Activated CD4-positive, alpha-beta T cell treated with anti-CD3 and anti-CD28 coated beads for 36 hours (primary cell): ENCODE results near the gene ATG10. TPM values are rescaled to one million over a fixed set of nuclear protein-coding genes. Genes with fewer than 3 reads are reported as not detected.
"Not testable (repeated sequence)": the region's sequence is repeated elsewhere in the genome, so short reads cannot be mapped to it uniquely, and the experiment has no call there.

Experiments used
- ATAC-seq: fragments of 200-7000 bp; cut with Tn5 transposase; one replicate; pipeline ENCODE4 v1.10.0; 2021; ENCODE audit warnings: mild to moderate bottlenecking, moderate library complexity
- CTCF ChIA-PET: fragments of 350-600 bp; sonication (Branson Sonifier 250); formaldehyde crosslinking; loops from one replicate; lab custom pipeline; 2021; ENCODE audit warnings: antibody characterized with exemption; lab: Charles Lee
- POLR2A ChIA-PET: fragments of 350-600 bp; sonication (Branson Sonifier 250); formaldehyde crosslinking; loops from one replicate; lab custom pipeline; 2021; ENCODE audit warnings: antibody characterized with exemption, inconsistent platforms; lab: Charles Lee
- DNase-seq: peaks from one replicate; pipeline ENCODE4 v3.0.0-alpha.2; 2020
- H3K27ac Mint-ChIP-seq: one replicate; pipeline ENCODE4 v1.8.0; 2021; ENCODE audit warnings: mixed read lengths
- H3K27me3 Mint-ChIP-seq: one replicate; pipeline ENCODE4 v1.8.0; 2021; ENCODE audit warnings: mixed read lengths
- H3K36me3 Mint-ChIP-seq: one replicate; pipeline ENCODE4 v1.8.0; 2021; ENCODE audit warnings: low read depth, mixed read lengths
- H3K4me1 Mint-ChIP-seq: one replicate; pipeline ENCODE4 v1.8.0; 2021; ENCODE audit warnings: mixed read lengths
- H3K4me3 Mint-ChIP-seq: one replicate; pipeline ENCODE4 v1.8.0; 2021; ENCODE audit warnings: mild to moderate bottlenecking, moderate library complexity, mixed read lengths
- H3K9me3 Mint-ChIP-seq: one replicate; pipeline ENCODE4 v1.8.0; 2021; ENCODE audit warnings: low read depth, mixed read lengths
- intact Hi-C, 2 experiments: fragments of 100-400 bp; cut with DNase I in 1 of 2; cut with micrococcal nuclease in 1 of 2; formaldehyde crosslinking; loops; one replicate each; pipeline versions ENCODE4 v1.14.2 to v1.15.1; 2022 to 2024; cut with DNase I, micrococcal nuclease
- total RNA-seq, 2 experiments: library from RNA; stranded (reverse); gene quantifications; one replicate each; pipeline ENCODE4 v1.2.3, GENCODE V29; 2021

The ATG10 gene
- 1 to 10 TPM; 4.7 to 8.1 TPM for total RNA-seq

- CTCF ChIA-PET: interaction anchor here (0.7 kb wide), 1 partner anchor 546 kb away, joined by 3 read pairs; no protein-coding TSS in a partner anchor
- POLR2A ChIA-PET: no interaction called here
- H3K27me3 Mint-ChIP-seq: no peaks in the 10 kb centered on the region
- intact Hi-C loops: loop anchor here (1.0 to 10.0 kb wide), 13 partner anchors 121 to 1317 kb away; partner anchors contain the start of genes RPS23 (in 2 of the 2), SSBP2 (in 2 of the 2), ZCCHC9 (in 2 of the 2) and DHFR (in 1 of the 2)
- DNase-seq (peak; percentile 93), ATAC-seq (peak; percentile 95)
- H3K4me3 Mint-ChIP-seq: peak within 1 kb of the TSS; percentile 96
- peaks cover 22% of the 10 kb centered on the region for H3K4me1 Mint-ChIP-seq
- H3K9me3 Mint-ChIP-seq: no peaks in the 10 kb centered on the region
- peaks cover 6% of the 10 kb centered on the region for H3K36me3 Mint-ChIP-seq
- peak within 1 kb of the TSS; percentile 99 for H3K27ac Mint-ChIP-seq
These were observed at the start of gene ATG10 for GRCh38 chr5:81971712-81972491. Gene ATG10, plus strand, starts transcription at chr5:81972023. Its CDS starts 15,548 bp downstream, at chr5:81987571.

GRCh38 chr5:81922854-81923279 is 49.0 kb upstream of the ATG10 start:
- Mint-ChIP-seq H3K4me1 (no peaks in the 10 kb centered on the region), H3K36me3 (no peaks in the 10 kb centered on the region), H3K27ac (no peak overlapping the region), H3K27me3 (no peaks in the 10 kb centered on the region), H3K4me3 (no peak overlapping the region), H3K9me3 (no peaks in the 10 kb centered on the region)
- intact Hi-C loops: no loop called here
- CTCF ChIA-PET: interaction anchor here (0.9 kb wide), 1 partner anchor 625 kb away, joined by 3 read pairs; no protein-coding TSS in a partner anchor
- ATAC-seq (peak; percentile 60), DNase-seq (peak; percentile 5)
- POLR2A ChIA-PET: no interaction called here

GRCh38 chr5:81924442-81924841 is 47.4 kb upstream of the ATG10 start:
- intact Hi-C loops: no loop called here
- DNase-seq (no peak), ATAC-seq (no peak)
- Mint-ChIP-seq H3K9me3 (peaks cover 2% of the 10 kb centered on the region), H3K36me3 (no peaks in the 10 kb centered on the region), H3K27me3 (no peaks in the 10 kb centered on the region), H3K4me1 (no peaks in the 10 kb centered on the region), H3K4me3 (no peak overlapping the region), H3K27ac (no peak overlapping the region)
- ChIA-PET CTCF (interaction anchor here (1.1 kb wide), 1 partner anchor 156 kb away, joined by 3 read pairs; no protein-coding TSS in a partner anchor), POLR2A (no interaction called here)

- H3K27ac Mint-ChIP-seq: no peak overlapping the region
- no peak for ATAC-seq
- DNase-seq: no peak
- H3K4me3 Mint-ChIP-seq: no peak overlapping the region
- ChIA-PET POLR2A (no interaction called here), CTCF (interaction anchor here (1.1 kb wide), 1 partner anchor 156 kb away, joined by 3 read pairs; no protein-coding TSS in a partner anchor)
- H3K4me1 Mint-ChIP-seq: no peaks in the 10 kb centered on the region
- intact Hi-C loops: no loop called here
- no peaks in the 10 kb centered on the region for H3K36me3 Mint-ChIP-seq
- H3K9me3 Mint-ChIP-seq: peaks cover 2% of the 10 kb centered on the region
- no peaks in the 10 kb centered on the region for H3K27me3 Mint-ChIP-seq
These were observed 46.8 kb upstream of the ATG10 start for GRCh38 chr5:81925009-81925408.

- intact Hi-C loops: no loop called here
- Mint-ChIP-seq H3K36me3 (no peaks in the 10 kb centered on the region), H3K27me3 (no peaks in the 10 kb centered on the region), H3K27ac (no peak overlapping the region), H3K4me1 (no peaks in the 10 kb centered on the region), H3K4me3 (no peak overlapping the region), H3K9me3 (peaks cover 2% of the 10 kb centered on the region)
- no peak for DNase-seq
- ATAC-seq: no peak
- ChIA-PET POLR2A (no interaction called here), CTCF (no interaction called here)
These were observed 45.8 kb upstream of the ATG10 start for GRCh38 chr5:81925981-81926380.

- intact Hi-C loops: no loop called here
- no peak overlapping the region for H3K4me3 Mint-ChIP-seq
- no peak overlapping the region for H3K27ac Mint-ChIP-seq
- H3K36me3 Mint-ChIP-seq: peaks cover under 1% of the 10 kb centered on the region
- ATAC-seq (no peak), DNase-seq (no peak)
- no peaks in the 10 kb centered on the region for H3K4me1 Mint-ChIP-seq
- POLR2A ChIA-PET: no interaction called here
- no peaks in the 10 kb centered on the region for H3K27me3 Mint-ChIP-seq
- H3K9me3 Mint-ChIP-seq: peaks cover 6% of the 10 kb centered on the region
- CTCF ChIA-PET: no interaction called here
These were observed 35.8 kb upstream of the ATG10 start for GRCh38 chr5:81936066-81936465.

GRCh38 chr5:81936750-81937149 is 35.1 kb upstream of the ATG10 start:
- POLR2A ChIA-PET: no interaction called here
- CTCF ChIA-PET: no interaction called here
- no peak overlapping the region for H3K27ac Mint-ChIP-seq
- ATAC-seq (no peak), DNase-seq (no peak)
- intact Hi-C loops: no loop called here
- no peaks in the 10 kb centered on the region for H3K27me3 Mint-ChIP-seq
- no peaks in the 10 kb centered on the region for H3K4me1 Mint-ChIP-seq
- peaks cover 2% of the 10 kb centered on the region for H3K36me3 Mint-ChIP-seq
- H3K4me3 Mint-ChIP-seq: no peak overlapping the region
- peaks cover 12% of the 10 kb centered on the region for H3K9me3 Mint-ChIP-seq

GRCh38 chr5:81942746-81943145 is 29.1 kb upstream of the ATG10 start:
- H3K4me1 Mint-ChIP-seq: no peaks in the 10 kb centered on the region
- H3K9me3 Mint-ChIP-seq: peaks cover 17% of the 10 kb centered on the region
- DNase-seq (no peak), ATAC-seq (no peak)
- POLR2A ChIA-PET: interaction anchor here (0.7 kb wide), 1 partner anchor 28 kb away, joined by 4 read pairs; no protein-coding TSS in a partner anchor
- H3K4me3 Mint-ChIP-seq: no peak overlapping the region
- intact Hi-C loops: no loop called here
- CTCF ChIA-PET: interaction anchor here (0.6 kb wide), 2 partner anchors 33 to 515 kb away, joined by 3 to 5 read pairs; no protein-coding TSS in a partner anchor
- H3K27me3 Mint-ChIP-seq: no peaks in the 10 kb centered on the region
- H3K27ac Mint-ChIP-seq: no peak overlapping the region
- H3K36me3 Mint-ChIP-seq: peaks cover 2% of the 10 kb centered on the region

- Mint-ChIP-seq H3K9me3 (no peaks in the 10 kb centered on the region), H3K4me3 (no peak overlapping the region), H3K27ac (no peak overlapping the region), H3K27me3 (no peaks in the 10 kb centered on the region), H3K36me3 (no peaks in the 10 kb centered on the region), H3K4me1 (no peaks in the 10 kb centered on the region)
- CTCF ChIA-PET: interaction anchor here (0.9 kb wide), 1 partner anchor 278 kb away, joined by 3 read pairs; no protein-coding TSS in a partner anchor
- POLR2A ChIA-PET: no interaction called here
- intact Hi-C loops: no loop called here
- no peak for ATAC-seq
- DNase-seq: no peak
These were observed 23.5 kb upstream of the ATG10 start for GRCh38 chr5:81948349-81948748.

- Mint-ChIP-seq H3K4me1 (no peaks in the 10 kb centered on the region), H3K4me3 (no peak overlapping the region), H3K9me3 (no peaks in the 10 kb centered on the region), H3K27ac (no peak overlapping the region), H3K36me3 (no peaks in the 10 kb centered on the region), H3K27me3 (no peaks in the 10 kb centered on the region)
- intact Hi-C loops: no loop called here
- CTCF ChIA-PET: interaction anchor here (0.7 kb wide), 1 partner anchor 11 kb away, joined by 3 read pairs; no protein-coding TSS in a partner anchor
- DNase-seq (no peak), ATAC-seq (no peak)
- POLR2A ChIA-PET: no interaction called here
These were observed 22.4 kb upstream of the ATG10 start for GRCh38 chr5:81949462-81949861.

GRCh38 chr5:81950996-81951395 is 20.8 kb upstream of the ATG10 start:
- intact Hi-C loops: no loop called here
- Mint-ChIP-seq H3K9me3 (no peaks in the 10 kb centered on the region), H3K36me3 (no peaks in the 10 kb centered on the region), H3K27ac (no peak overlapping the region), H3K4me3 (no peak overlapping the region), H3K4me1 (no peaks in the 10 kb centered on the region), H3K27me3 (no peaks in the 10 kb centered on the region)
- ChIA-PET CTCF (no interaction called here), POLR2A (no interaction called here)
- DNase-seq (no peak), ATAC-seq (no peak)

GRCh38 chr5:81954796-81955195 is 17.0 kb upstream of the ATG10 start:
- H3K27me3 Mint-ChIP-seq, H3K27ac Mint-ChIP-seq, H3K4me1 Mint-ChIP-seq, H3K36me3 Mint-ChIP-seq, intact Hi-C loops, DNase-seq, H3K9me3 Mint-ChIP-seq, POLR2A ChIA-PET, ATAC-seq, CTCF ChIA-PET, H3K4me3 Mint-ChIP-seq: not testable (repeated sequence)
